ENCODE results near the gene AFF3.
"Not testable (repeated sequence)": the region's sequence is repeated elsewhere in the genome, so short reads cannot be mapped to it uniquely, and the experiment has no call there.

The AFF3 gene

GRCh38 chr2:100145893-100146656 is 3.7 kb upstream of the AFF3 start:
- no peak for DNase-seq (ENCODE audit: low spot score)

- DNase-seq (ENCODE audit: low spot score), result no peak
Observed at GRCh38 chr2:100143286-100143685, 896 bp upstream of the AFF3 start.

GRCh38 chr2:100141906-100142305 is 484 bp downstream of the AFF3 start:
- DNase-seq (ENCODE audit: low spot score), result no peak

GRCh38 chr2:100140582-100140981 is 1.8 kb downstream of the AFF3 start:
- DNase-seq (ENCODE audit: low spot score), result no peak

- no peak for DNase-seq (ENCODE audit: low spot score)
Observed at GRCh38 chr2:100137866-100138570, 4.4 kb downstream of the AFF3 start.

- DNase-seq (ENCODE audit: low spot score), result no peak
Observed at GRCh38 chr2:100137318-100137717, 5.1 kb downstream of the AFF3 start.

- no peak for DNase-seq (ENCODE audit: low spot score)
Observed at GRCh38 chr2:100136310-100136709, 6.1 kb downstream of the AFF3 start.

GRCh38 chr2:100135415-100135814 is 7.0 kb downstream of the AFF3 start:
- no peak for DNase-seq (ENCODE audit: low spot score)

- DNase-seq (ENCODE audit: low spot score), result no peak
Observed at GRCh38 chr2:100130595-100131391, 11.6 kb downstream of the AFF3 start.

- no peak for DNase-seq (ENCODE audit: low spot score)
Observed at GRCh38 chr2:100126897-100127401, 15.4 kb downstream of the AFF3 start.

GRCh38 chr2:100126201-100126600 is 16.2 kb downstream of the AFF3 start:
- no peak for DNase-seq (ENCODE audit: low spot score)

- DNase-seq (ENCODE audit: low spot score), result no peak
Observed at GRCh38 chr2:100125626-100126025, 16.8 kb downstream of the AFF3 start.

GRCh38 chr2:100124761-100125160 is 17.6 kb downstream of the AFF3 start:
- DNase-seq (ENCODE audit: low spot score), result no peak

- no peak for DNase-seq (ENCODE audit: low spot score)
Observed at GRCh38 chr2:100121124-100121718, 21.2 kb downstream of the AFF3 start.

GRCh38 chr2:100119235-100119634 is 23.2 kb downstream of the AFF3 start:
- DNase-seq (ENCODE audit: low spot score), result no peak

GRCh38 chr2:100113990-100114433 is 28.4 kb downstream of the AFF3 start:
- no peak for DNase-seq (ENCODE audit: low spot score)

GRCh38 chr2:100110614-100111000 is 31.8 kb downstream of the AFF3 start:
- no peak for DNase-seq (ENCODE audit: low spot score)

GRCh38 chr2:100109986-100110613 is 32.3 kb downstream of the AFF3 start:
- DNase-seq (ENCODE audit: low spot score), result no peak

GRCh38 chr2:100108648-100109020 is 33.8 kb downstream of the AFF3 start:
- DNase-seq (ENCODE audit: low spot score), result not testable (repeated sequence)

- no peak for DNase-seq (ENCODE audit: low spot score)
Observed at GRCh38 chr2:100107906-100108647, 34.3 kb downstream of the AFF3 start.

- no peak for DNase-seq (ENCODE audit: low spot score)
Observed at GRCh38 chr2:100107440-100107839, 35.0 kb downstream of the AFF3 start.

Measured in hepatic stellate cell (primary cell).